ENCODE measurements around the gene KDM4C.
"Not testable (repeated sequence)": the region's sequence is repeated elsewhere in the genome, so short reads cannot be mapped to it uniquely, and the experiment has no call there.

The KDM4C gene

DNA sequence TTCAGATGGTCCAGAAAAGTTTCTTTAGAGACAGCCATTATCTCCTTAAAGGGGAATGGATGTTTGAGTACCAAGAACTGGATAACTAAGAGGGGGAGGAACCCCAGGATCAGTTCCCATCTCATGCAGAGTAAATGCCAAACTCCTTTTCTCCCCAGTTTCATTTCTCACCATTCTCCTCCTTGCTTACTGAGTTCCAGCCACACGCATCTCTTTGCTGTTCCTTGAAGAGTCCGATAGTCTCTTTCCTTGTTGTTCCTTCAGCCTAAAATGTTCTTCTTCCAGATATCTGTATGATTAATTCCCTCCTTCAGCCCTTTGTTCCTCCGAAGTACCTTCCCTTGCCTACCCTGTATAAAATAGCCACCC lies 30.0 kb downstream of the KDM4C start:
- ChIA-PET CTCF (interaction anchor here (0.9 kb wide), 1 partner anchor 40 kb away, joined by 4 read pairs; no protein-coding TSS in a partner anchor), POLR2A (no interaction called here)
- DNase-seq (ENCODE audit: low read depth, low spot score): no peak
- no peak overlapping the region for H3K4me3 ChIP-seq (ENCODE audit: low read depth, low read length)
- TF ChIP-seq, protein P1, sequence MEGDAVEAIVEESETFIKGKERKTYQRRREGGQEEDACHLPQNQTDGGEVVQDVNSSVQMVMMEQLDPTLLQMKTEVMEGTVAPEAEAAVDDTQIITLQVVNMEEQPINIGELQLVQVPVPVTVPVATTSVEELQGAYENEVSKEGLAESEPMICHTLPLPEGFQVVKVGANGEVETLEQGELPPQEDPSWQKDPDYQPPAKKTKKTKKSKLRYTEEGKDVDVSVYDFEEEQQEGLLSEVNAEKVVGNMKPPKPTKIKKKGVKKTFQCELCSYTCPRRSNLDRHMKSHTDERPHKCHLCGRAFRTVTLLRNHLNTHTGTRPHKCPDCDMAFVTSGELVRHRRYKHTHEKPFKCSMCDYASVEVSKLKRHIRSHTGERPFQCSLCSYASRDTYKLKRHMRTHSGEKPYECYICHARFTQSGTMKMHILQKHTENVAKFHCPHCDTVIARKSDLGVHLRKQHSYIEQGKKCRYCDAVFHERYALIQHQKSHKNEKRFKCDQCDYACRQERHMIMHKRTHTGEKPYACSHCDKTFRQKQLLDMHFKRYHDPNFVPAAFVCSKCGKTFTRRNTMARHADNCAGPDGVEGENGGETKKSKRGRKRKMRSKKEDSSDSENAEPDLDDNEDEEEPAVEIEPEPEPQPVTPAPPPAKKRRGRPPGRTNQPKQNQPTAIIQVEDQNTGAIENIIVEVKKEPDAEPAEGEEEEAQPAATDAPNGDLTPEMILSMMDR (IDR thresholded peaks at IDR 0.05; ENCODE audit: insufficient read depth, low read length, missing control alignments): no peak

DNA sequence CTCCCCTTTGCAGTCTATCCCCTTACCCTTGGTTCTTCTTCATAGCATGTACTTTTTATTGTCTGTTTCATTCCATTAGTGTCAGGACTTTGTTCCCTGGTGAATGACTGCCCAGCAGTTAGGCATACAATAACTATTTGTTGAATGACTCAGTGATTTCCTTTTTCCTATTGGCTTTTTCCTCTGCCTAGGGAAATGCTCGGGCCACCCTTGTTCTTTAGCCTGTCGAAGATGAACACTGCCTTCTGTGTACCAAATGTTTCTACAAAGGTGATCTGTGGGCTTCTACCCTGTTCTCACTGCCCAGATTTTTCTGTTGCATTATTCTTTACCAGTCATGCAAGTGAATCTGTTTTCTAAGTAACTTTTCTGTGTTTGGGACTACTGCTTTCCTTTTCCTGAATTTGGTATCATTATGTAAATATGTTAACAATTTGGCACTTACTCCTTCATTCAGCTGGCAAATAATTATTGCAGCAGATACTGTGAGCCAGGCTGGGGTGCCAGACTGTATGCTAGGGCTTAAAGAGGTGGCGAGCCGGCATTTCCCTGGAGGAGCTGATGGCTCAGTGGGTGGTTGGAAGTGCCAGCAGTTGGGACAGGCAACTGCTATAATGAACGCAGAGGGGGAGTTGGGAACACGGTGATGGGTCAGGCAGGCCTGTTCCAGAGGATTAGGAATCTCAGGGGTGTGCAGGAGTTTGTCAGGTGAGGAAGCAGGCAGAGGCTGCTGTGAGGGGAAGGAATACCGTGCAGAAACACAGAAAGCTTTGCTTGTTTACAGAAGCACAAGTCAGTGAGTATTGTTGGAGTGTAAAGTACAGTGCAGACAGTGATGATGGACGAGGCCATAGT lies 30.6 kb downstream of the KDM4C start:
- H3K4me3 ChIP-seq (ENCODE audit: low read depth, low read length): no peak overlapping the region
- POLR2A ChIA-PET: no interaction called here
- no peak for DNase-seq (ENCODE audit: low read depth, low spot score)
- CTCF ChIA-PET: interaction anchor here (0.7 kb wide), 1 partner anchor 760 kb away, joined by 3 read pairs; no protein-coding TSS in a partner anchor
- TF ChIP-seq, protein P1 (IDR thresholded peaks at IDR 0.05; ENCODE audit: insufficient read depth, low read length, missing control alignments): no peak

DNA sequence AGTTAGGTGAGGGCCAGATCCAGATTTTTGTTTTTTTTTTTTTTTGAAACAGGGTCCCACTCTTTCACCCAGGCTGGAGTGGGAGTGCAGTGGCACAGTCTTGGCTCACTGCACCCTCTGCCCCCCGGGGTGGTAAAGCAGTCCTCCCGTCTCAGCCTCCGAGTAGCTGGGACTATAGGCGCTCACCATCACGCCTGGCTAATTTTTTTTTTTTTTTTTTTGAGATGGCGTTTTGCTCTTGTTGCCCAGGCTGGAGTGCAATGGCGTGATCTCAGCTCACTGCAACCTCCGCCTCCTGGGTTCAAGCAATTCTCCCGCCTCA lies 31.2 kb downstream of the KDM4C start:
- H3K4me3 ChIP-seq (ENCODE audit: low read depth, low read length); POLR2A ChIA-PET; DNase-seq (ENCODE audit: low read depth, low spot score): not testable (repeated sequence)
- CTCF ChIA-PET: interaction anchor here (0.7 kb wide), 1 partner anchor 761 kb away, joined by 3 read pairs; no protein-coding TSS in a partner anchor

DNA sequence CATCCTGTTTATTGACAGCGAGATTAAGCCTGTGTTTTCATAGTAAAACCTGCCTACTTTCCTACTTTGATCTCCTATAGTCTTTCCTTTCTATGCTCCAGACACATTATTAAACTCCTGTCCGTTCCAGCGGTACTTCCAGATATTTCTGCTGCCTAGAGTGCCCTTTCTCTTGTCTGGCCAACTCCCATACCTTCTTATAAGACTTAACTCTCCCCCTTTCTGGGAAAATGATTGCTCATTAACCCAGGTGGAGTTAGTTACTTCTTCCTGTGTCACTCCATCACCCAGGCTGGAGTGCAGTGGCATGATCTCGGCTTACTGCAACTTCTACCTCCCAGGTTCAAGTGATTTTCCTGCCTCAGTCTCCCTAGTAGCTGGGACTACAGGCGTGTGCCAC lies 33.1 kb downstream of the KDM4C start:
- ChIA-PET CTCF (no interaction called here), POLR2A (no interaction called here)
- TF ChIP-seq, protein P1 (IDR thresholded peaks at IDR 0.05; ENCODE audit: insufficient read depth, low read length, missing control alignments): no peak
- no peak for DNase-seq (ENCODE audit: low read depth, low spot score)
- no peak overlapping the region for H3K4me3 ChIP-seq (ENCODE audit: low read depth, low read length)

DNA sequence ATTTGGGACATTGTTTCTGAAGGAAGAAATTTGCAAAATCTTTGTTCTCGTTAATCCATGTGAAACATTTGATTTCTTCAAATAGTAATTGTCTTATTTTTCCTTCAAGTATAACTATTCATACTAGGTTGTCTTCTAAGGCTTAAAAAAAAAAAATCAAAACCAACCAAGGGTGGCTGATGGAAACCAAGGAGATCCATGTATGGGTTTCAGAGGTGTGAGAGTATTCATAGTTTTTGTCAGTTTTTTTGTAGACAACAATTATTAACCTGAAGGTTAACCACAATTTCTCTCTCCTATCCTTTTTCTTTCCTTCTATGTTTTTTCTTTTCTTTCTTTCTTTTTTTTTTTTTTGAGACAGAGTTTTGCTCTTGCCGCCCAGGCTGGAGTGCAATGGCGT lies 35.4 kb downstream of the KDM4C start:
- ChIA-PET POLR2A (no interaction called here), CTCF (no interaction called here)
- TF ChIP-seq, protein P1 (IDR thresholded peaks at IDR 0.05; ENCODE audit: insufficient read depth, low read length, missing control alignments): no peak
- no peak overlapping the region for H3K4me3 ChIP-seq (ENCODE audit: low read depth, low read length)
- no peak for DNase-seq (ENCODE audit: low read depth, low spot score)

DNA sequence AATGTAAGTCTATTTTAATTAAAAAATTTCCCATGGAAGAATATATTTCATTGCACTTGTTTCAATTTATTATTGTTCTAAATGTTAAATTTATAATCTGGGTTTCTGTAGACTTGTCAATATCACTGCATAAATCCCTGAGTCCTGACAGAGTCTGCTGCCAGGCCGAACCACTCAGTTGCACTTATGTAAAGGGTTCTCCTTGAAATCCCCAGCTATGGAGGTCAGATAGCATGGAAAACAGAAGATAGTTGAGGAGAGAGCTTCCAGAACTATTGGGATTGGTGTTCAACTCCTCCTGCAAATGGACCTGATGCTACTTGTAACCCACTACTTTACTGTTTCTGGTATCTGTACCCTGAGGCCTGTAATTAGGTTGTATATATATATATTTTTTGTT lies 37.2 kb downstream of the KDM4C start:
- ChIA-PET CTCF (no interaction called here), POLR2A (no interaction called here)
- H3K4me3 ChIP-seq (ENCODE audit: low read depth, low read length): no peak overlapping the region
- no peak for DNase-seq (ENCODE audit: low read depth, low spot score)
- TF ChIP-seq, protein P1 (IDR thresholded peaks at IDR 0.05; ENCODE audit: insufficient read depth, low read length, missing control alignments): no peak

DNA sequence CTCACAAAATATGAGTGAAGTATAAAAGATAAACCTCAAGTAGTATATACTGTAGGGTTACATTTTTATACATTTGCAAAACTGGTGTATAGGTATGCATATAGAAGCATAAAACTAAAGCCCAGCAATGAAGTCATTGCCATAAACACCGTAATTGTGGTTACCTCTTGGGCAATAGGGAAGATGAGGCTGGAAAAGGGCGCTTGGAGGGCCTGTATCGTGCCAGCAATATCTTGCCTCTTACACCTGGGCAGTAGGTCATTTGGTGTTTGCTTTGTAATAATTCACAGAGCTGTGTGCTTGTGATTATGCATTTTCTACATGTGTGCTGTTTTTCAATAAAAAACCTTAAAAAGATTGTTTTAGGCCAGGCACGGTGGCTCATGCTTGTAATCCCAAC lies 45.2 kb downstream of the KDM4C start:
- no peak for DNase-seq (ENCODE audit: low read depth, low spot score)
- ChIA-PET POLR2A (no interaction called here), CTCF (no interaction called here)
- no peak overlapping the region for H3K4me3 ChIP-seq (ENCODE audit: low read depth, low read length)
- TF ChIP-seq, protein P1 (IDR thresholded peaks at IDR 0.05; ENCODE audit: insufficient read depth, low read length, missing control alignments): no peak

Data from AG04449 (cell line).